H9 (cell line): ENCODE measurements around the gene CRISPLD2. TPM values are rescaled to one million over a fixed set of nuclear protein-coding genes. Genes with fewer than 3 reads are reported as not detected.
A peak's percentile ranks its signal among the peaks of the same experiment; 100 is the strongest.

ENCODE experiments used
- DNase-seq: peaks from one replicate; pipeline ENCODE4 v3.0.0-alpha.2; 2017
- H2AFZ ChIP-seq: one replicate; pipeline ENCODE4 v1.6.1; 2013; ENCODE audit warnings: mild to moderate bottlenecking, low read length, control low read depth, moderate library complexity
- H2AK5ac ChIP-seq: 2 replicates; pipeline ENCODE4 v1.6.1; 2013; ENCODE audit warnings: low read length, control low read depth, mixed read lengths; ENCODE audit not compliant: insufficient read length
- H2BK120ac ChIP-seq: one replicate; pipeline ENCODE4 v1.6.1; 2013; ENCODE audit warnings: low read depth, mild to moderate bottlenecking, low read length, control low read depth, inconsistent platforms; ENCODE audit not compliant: poor library complexity, severe bottlenecking
- H2BK12ac ChIP-seq: 2 replicates; pipeline ENCODE4 v1.6.1; 2013; ENCODE audit warnings: low read length, control low read depth, mixed read lengths, low read depth; ENCODE audit not compliant: insufficient read length
- H2BK15ac ChIP-seq: 2 replicates; pipeline ENCODE4 v1.6.1; 2013; ENCODE audit warnings: low read depth, low read length, control low read depth
- H2BK20ac ChIP-seq: one replicate; pipeline ENCODE4 v1.6.1; 2013; ENCODE audit warnings: low read depth, mild to moderate bottlenecking, low read length, control low read depth, inconsistent platforms; ENCODE audit not compliant: poor library complexity, severe bottlenecking
- H2BK5ac ChIP-seq: 2 replicates; pipeline ENCODE4 v1.6.1; 2013; ENCODE audit warnings: low read length, control low read depth, mixed read lengths; ENCODE audit not compliant: insufficient read length
- H3K14ac ChIP-seq: 2 replicates; pipeline ENCODE4 v1.6.1; 2013; ENCODE audit warnings: low read length, control low read depth; ENCODE audit not compliant: insufficient read depth
- H3K18ac ChIP-seq: 2 replicates; pipeline ENCODE4 v1.6.1; 2013; ENCODE audit warnings: low read depth, mild to moderate bottlenecking, mixed read lengths, low read length, control low read depth; ENCODE audit not compliant: insufficient read length
- H3K23ac ChIP-seq: 2 replicates; pipeline ENCODE4 v1.6.1; 2013; ENCODE audit warnings: low read length, control low read depth, mixed read lengths, low read depth; ENCODE audit not compliant: insufficient read length
- H3K23me2 ChIP-seq: 2 replicates; pipeline ENCODE4 v1.6.1; 2013; ENCODE audit warnings: low read depth, mild to moderate bottlenecking, mixed read lengths, low read length, control low read depth; ENCODE audit not compliant: insufficient read length, poor library complexity, severe bottlenecking
- H3K27ac ChIP-seq: 2 replicates; pipeline ENCODE4 v1.5.1; 2013; ENCODE audit warnings: low read length, control low read depth, mixed read lengths, low read depth; ENCODE audit not compliant: insufficient read length
- H3K27me3 ChIP-seq: 2 replicates; pipeline ENCODE4 v1.6.1; 2013; ENCODE audit warnings: low read length, control low read depth, inconsistent platforms; ENCODE audit not compliant: insufficient read depth
- H3K4ac ChIP-seq: 2 replicates; pipeline ENCODE4 v1.6.1; 2013; ENCODE audit warnings: low read depth, mild to moderate bottlenecking, control low read depth, inconsistent platforms, low read length, moderate library complexity
- H3K4me1 ChIP-seq: 2 replicates; pipeline ENCODE4 v1.6.1; 2013; ENCODE audit warnings: low read length, control low read depth, inconsistent platforms; ENCODE audit not compliant: insufficient read depth
- H3K4me2 ChIP-seq: 2 replicates; pipeline ENCODE4 v1.6.1; 2013; ENCODE audit warnings: low read length, control low read depth, mixed read lengths; ENCODE audit not compliant: insufficient read length, insufficient read depth
- H3K56ac ChIP-seq: 2 replicates; pipeline ENCODE4 v1.6.1; 2013; ENCODE audit warnings: low read depth, mild to moderate bottlenecking, mixed read lengths, low read length, control low read depth; ENCODE audit not compliant: insufficient read length
- H3K79me1 ChIP-seq: 2 replicates; pipeline ENCODE4 v1.6.1; 2013; ENCODE audit warnings: low read depth, mild to moderate bottlenecking, moderate library complexity, low read length, control low read depth, inconsistent platforms; ENCODE audit not compliant: insufficient read depth, poor library complexity, severe bottlenecking
- H3K79me2 ChIP-seq: 2 replicates; pipeline ENCODE4 v1.6.1; 2013; ENCODE audit warnings: low read length, control low read depth, inconsistent platforms; ENCODE audit not compliant: insufficient read depth
- H3K9ac ChIP-seq: 2 replicates; pipeline ENCODE4 v1.6.1; 2013; ENCODE audit warnings: low read length, control low read depth, mixed read lengths; ENCODE audit not compliant: insufficient read length; ENCODE audit errors: extremely low read depth
- H3K9me3 ChIP-seq: one replicate; pipeline ENCODE4 v1.6.1; 2013; ENCODE audit warnings: low read depth, low read length, inconsistent platforms; ENCODE audit not compliant: control insufficient read depth
- H3T11ph ChIP-seq: one replicate; pipeline ENCODE4 v1.6.1; 2013; ENCODE audit warnings: mild to moderate bottlenecking, low read length, control low read depth, inconsistent platforms
- H4K20me1 ChIP-seq: one replicate; pipeline ENCODE4 v1.6.1; 2013; ENCODE audit not compliant: control insufficient read depth, insufficient read length, insufficient read depth
- H4K5ac ChIP-seq: 2 replicates; pipeline ENCODE4 v1.6.1; 2013; ENCODE audit warnings: low read depth, mild to moderate bottlenecking, mixed read lengths, low read length, control low read depth; ENCODE audit not compliant: insufficient read length
- H4K8ac ChIP-seq: replicated peaks from 2 replicates; pipeline ENCODE4 v1.6.1; 2013; ENCODE audit warnings: low read length, control low read depth, mixed read lengths, low read depth; ENCODE audit not compliant: insufficient read length
- H4K91ac ChIP-seq: 2 replicates; pipeline ENCODE4 v1.6.1; 2013; ENCODE audit warnings: low read depth, mild to moderate bottlenecking, moderate library complexity, mixed read lengths, low read length, control low read depth; ENCODE audit not compliant: insufficient read length
- H3K27ac Mint-ChIP-seq, 3 experiments: 2 replicates in 2 of 3; 3 replicates in 1 of 3; pipeline ENCODE4 v1.8.0; 2020 to 2021; ENCODE audit warnings: mixed read lengths in 3 of 3, mild to moderate bottlenecking in 1 of 3, moderate library complexity in 1 of 3
- H3K27me3 Mint-ChIP-seq: 2 replicates; pipeline ENCODE4 v1.8.0; 2021; ENCODE audit warnings: low read depth, mild to moderate bottlenecking, moderate library complexity, mixed read lengths
- H3K36me3 Mint-ChIP-seq, 3 experiments: 2 replicates in 2 of 3; 3 replicates in 1 of 3; pipeline ENCODE4 v1.8.0; 2020 to 2021; ENCODE audit warnings: low read depth in 3 of 3, mixed read lengths in 3 of 3; ENCODE audit not compliant: insufficient read depth in 1 of 3
- H3K4me1 Mint-ChIP-seq, 2 experiments: 2 replicates each; pipeline ENCODE4 v1.8.0; 2020; ENCODE audit warnings: mixed read lengths in 2 of 2
- H3K4me3 Mint-ChIP-seq, 2 experiments: 2 replicates in 1 of 2; 3 replicates in 1 of 2; pipeline ENCODE4 v1.8.0; 2020 to 2021; ENCODE audit warnings: mild to moderate bottlenecking in 2 of 2, mixed read lengths in 2 of 2, moderate library complexity in 1 of 2
- H3K9me3 Mint-ChIP-seq, 2 experiments: 2 replicates in 1 of 2; 3 replicates in 1 of 2; pipeline ENCODE4 v1.8.0; 2020; ENCODE audit warnings: mild to moderate bottlenecking in 2 of 2, mixed read lengths in 2 of 2, moderate library complexity in 1 of 2
- CTCF ChIP-seq: fragments of 200-600 bp; sonication (generic); conservative IDR thresholded peaks from 3 replicates; pipeline ENCODE4 v1.8.0; 2021; ENCODE audit warnings: antibody characterized with exemption, mild to moderate bottlenecking
- WGBS: extraction: QIAGEN DNeasy Blood & Tissue Kit; methylation state at CpG from one replicate; pipeline ENCODE4 v1.1.7; 2013; ENCODE audit warnings: missing lambda C conversion rate, low lambda C conversion rate, mixed read lengths; ENCODE audit not compliant: insufficient read length; ENCODE audit errors: extremely low coverage; 5-methylcytosine and 5-hydroxymethylcytosine counted together
- total RNA-seq: library from RNA; stranded (reverse); gene quantifications from 2 replicates; pipeline ENCODE4 v1.2.1, GENCODE V29; 2021

The CRISPLD2 gene
- total RNA-seq, 1 experiment from 2014 or later, result 2.3 TPM

GRCh38 chr16:84928679-84929420 lies 109.1 kb downstream of the CRISPLD2 start:
- H2AK5ac ChIP-seq, result no peak overlapping the region
- Mint-ChIP-seq H3K4me3 (no peak overlapping the region), H3K36me3 (peaks cover 0 to 5% (median 0%) of the 10 kb centered on the region in 3 experiments; a peak in 2 of 7 replicates), H3K27ac (peak overlapping the region in 1 of 3 experiments; percentile 18; a peak in 1 of 7 replicates), H3K9me3 (peaks cover 4 to 7% of the 10 kb centered on the region in 2 experiments; a peak in 3 of 5 replicates), H3K4me1 (peaks cover 5 to 19% of the 10 kb centered on the region in 2 experiments; a peak in 2 of 4 replicates), H3K27me3 (peaks cover 4% of the 10 kb centered on the region)
- H2BK12ac ChIP-seq, result no peak overlapping the region
- no peak overlapping the region for H3K14ac ChIP-seq
- no peak overlapping the region for H2AFZ ChIP-seq
- H2BK20ac ChIP-seq, result no peak overlapping the region
- no peaks in the 10 kb centered on the region for H3K79me1 ChIP-seq
- no peak for TF ChIP-seq CTCF
- no peak overlapping the region for H2BK5ac ChIP-seq
- no peaks in the 10 kb centered on the region for H3K23me2 ChIP-seq
- H3K4me1 ChIP-seq, result no peaks in the 10 kb centered on the region; the same call in 1 of the 2 replicates
- no peaks in the 10 kb centered on the region for H3K27me3 ChIP-seq
- DNase-seq, result no peak
- H4K5ac ChIP-seq, result no peak overlapping the region
- H4K20me1 ChIP-seq, result no peaks in the 10 kb centered on the region
- H3K9me3 ChIP-seq, result no peaks in the 10 kb centered on the region
- H3K4me2 ChIP-seq, result no peak overlapping the region
- no peak overlapping the region for H3K27ac ChIP-seq
- no peak overlapping the region for H3T11ph ChIP-seq
- no peak overlapping the region for H4K8ac ChIP-seq
- H3K18ac ChIP-seq, result no peak overlapping the region
- H4K91ac ChIP-seq, result no peak overlapping the region
- no CpG with 5 or more reads among the region's 16 CpGs for WGBS
- no peak overlapping the region for H3K4ac ChIP-seq
- H2BK15ac ChIP-seq, result no peak overlapping the region
- H3K79me2 ChIP-seq, result no peaks in the 10 kb centered on the region
- no peak overlapping the region for H2BK120ac ChIP-seq
- no peak overlapping the region for H3K23ac ChIP-seq
- no peak overlapping the region for H3K56ac ChIP-seq
- no peak overlapping the region for H3K9ac ChIP-seq
